OCI-LY1 (cell line): ENCODE results near the gene RBP4.

ENCODE experiments used
- EZH2 ChIP-seq: fragments of 200-600 bp; sonication (generic), shearing (Covaris generic); IDR thresholded peaks from 2 replicates; pipeline ENCODE4 v1.8.0; 2017; ENCODE audit warnings: borderline replicate concordance, mixed run types, mild to moderate bottlenecking, antibody characterized with exemption, low read length, moderate library complexity, mixed read lengths
- TF ChIP-seq, protein P1 (sequence below): fragments of 200-600 bp; sonication (generic), shearing (Covaris generic); IDR thresholded peaks from 2 replicates; pipeline ENCODE4 v1.5.1; 2017; ENCODE audit warnings: mild to moderate bottlenecking, antibody characterized with exemption, low read length, moderate library complexity, mixed read lengths

DNA sequence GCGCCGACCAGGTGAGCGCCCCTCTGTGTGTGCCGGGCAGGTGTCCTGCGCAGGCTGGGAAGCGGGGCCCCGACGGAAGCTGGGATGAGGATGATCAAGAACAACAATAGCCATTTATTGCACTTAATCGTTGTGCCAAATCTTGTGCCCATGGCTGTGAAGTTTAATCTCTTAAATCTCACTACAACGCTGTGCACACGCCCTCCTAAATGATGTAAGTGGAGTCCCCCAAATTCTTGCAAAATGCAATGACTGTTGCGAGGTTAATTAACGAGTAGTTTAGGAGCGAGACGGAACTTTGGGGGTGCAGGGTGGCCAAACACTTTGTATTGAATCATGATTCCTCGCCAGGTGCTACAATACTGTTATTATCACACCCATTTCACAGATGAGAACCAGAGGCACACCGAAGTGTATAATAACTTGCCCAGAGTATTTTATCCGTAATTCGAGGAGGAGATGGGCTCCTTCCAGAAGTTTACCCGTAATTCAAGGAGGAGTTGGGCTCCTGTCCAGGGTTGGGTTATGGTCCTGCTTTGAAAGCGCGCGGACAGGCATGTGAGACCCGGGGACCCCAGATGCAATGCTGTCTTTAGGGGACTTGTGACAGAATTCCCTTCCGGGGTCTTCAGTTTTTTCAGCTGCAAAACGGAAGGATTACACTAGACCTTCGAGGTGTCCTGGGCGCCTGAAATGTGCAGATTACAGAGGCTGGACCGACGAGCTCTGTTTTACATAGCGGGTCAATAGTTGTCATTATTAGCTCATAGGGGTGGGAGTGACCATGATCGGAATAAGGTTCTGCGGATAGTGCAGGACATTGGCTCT lies 33.5 kb downstream of the RBP4 start:
- TF ChIP-seq, protein P1, sequence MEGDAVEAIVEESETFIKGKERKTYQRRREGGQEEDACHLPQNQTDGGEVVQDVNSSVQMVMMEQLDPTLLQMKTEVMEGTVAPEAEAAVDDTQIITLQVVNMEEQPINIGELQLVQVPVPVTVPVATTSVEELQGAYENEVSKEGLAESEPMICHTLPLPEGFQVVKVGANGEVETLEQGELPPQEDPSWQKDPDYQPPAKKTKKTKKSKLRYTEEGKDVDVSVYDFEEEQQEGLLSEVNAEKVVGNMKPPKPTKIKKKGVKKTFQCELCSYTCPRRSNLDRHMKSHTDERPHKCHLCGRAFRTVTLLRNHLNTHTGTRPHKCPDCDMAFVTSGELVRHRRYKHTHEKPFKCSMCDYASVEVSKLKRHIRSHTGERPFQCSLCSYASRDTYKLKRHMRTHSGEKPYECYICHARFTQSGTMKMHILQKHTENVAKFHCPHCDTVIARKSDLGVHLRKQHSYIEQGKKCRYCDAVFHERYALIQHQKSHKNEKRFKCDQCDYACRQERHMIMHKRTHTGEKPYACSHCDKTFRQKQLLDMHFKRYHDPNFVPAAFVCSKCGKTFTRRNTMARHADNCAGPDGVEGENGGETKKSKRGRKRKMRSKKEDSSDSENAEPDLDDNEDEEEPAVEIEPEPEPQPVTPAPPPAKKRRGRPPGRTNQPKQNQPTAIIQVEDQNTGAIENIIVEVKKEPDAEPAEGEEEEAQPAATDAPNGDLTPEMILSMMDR, result no peak
- no peak for TF ChIP-seq EZH2
